Astrocyte (in vitro differentiated cells and primary cell): ENCODE results near the gene NAA10. TPM values are rescaled to one million over a fixed set of nuclear protein-coding genes. Genes with fewer than 3 reads are reported as not detected.

ENCODE experiments used
- DNase-seq: peaks from one replicate; pipeline ENCODE4 v3.0.0-alpha.2; 2010; ENCODE audit warnings: low read depth
- FAIRE-seq: peaks from 2 replicates; lab custom pipeline; 2011; peaks lifted over from hg19 to GRCh38; lab: Jason Lieb, UNC
- H2AFZ ChIP-seq: 2 replicates; pipeline ENCODE4 v1.6.0; 2012; ENCODE audit warnings: low read depth, low read length, inconsistent platforms
- H3K27ac ChIP-seq: 2 replicates; pipeline ENCODE4 v1.5.1; 2011; ENCODE audit warnings: low read depth, low read length, inconsistent platforms
- H3K27me3 ChIP-seq: 2 replicates; pipeline ENCODE4 v1.6.0; 2011; ENCODE audit warnings: low read length, inconsistent platforms; ENCODE audit not compliant: insufficient read depth
- H3K36me3 ChIP-seq: 2 replicates; pipeline ENCODE4 v1.5.1; 2011; ENCODE audit warnings: low read length, inconsistent platforms; ENCODE audit not compliant: insufficient read depth
- H3K4me1 ChIP-seq: 2 replicates; pipeline ENCODE4 v1.5.1; 2011; ENCODE audit warnings: low read length, inconsistent platforms; ENCODE audit not compliant: insufficient read depth
- H3K4me2 ChIP-seq: 2 replicates; pipeline ENCODE4 v1.6.0; 2012; ENCODE audit warnings: low read length, inconsistent platforms
- H3K4me3 ChIP-seq: 2 replicates; pipeline ENCODE4 v1.5.1; 2011; ENCODE audit warnings: low read depth, mild to moderate bottlenecking, low read length, inconsistent platforms; ENCODE audit not compliant: insufficient read depth
- H3K79me2 ChIP-seq: 2 replicates; pipeline ENCODE4 v1.6.0; 2012; ENCODE audit warnings: mild to moderate bottlenecking, low read length, inconsistent platforms; ENCODE audit not compliant: insufficient read depth
- H3K9ac ChIP-seq: 2 replicates; pipeline ENCODE4 v1.6.0; 2012; ENCODE audit warnings: mild to moderate bottlenecking, low read length, inconsistent platforms
- H3K9me3 ChIP-seq: 2 replicates; pipeline ENCODE4 v1.5.1; 2012; ENCODE audit warnings: low read depth, mild to moderate bottlenecking, low read length, inconsistent platforms; ENCODE audit not compliant: insufficient read depth
- H4K20me1 ChIP-seq: 2 replicates; pipeline ENCODE4 v1.6.0; 2012; ENCODE audit warnings: low read length, inconsistent platforms; ENCODE audit not compliant: insufficient read depth
- H3K27ac Mint-ChIP-seq: one replicate; pipeline ENCODE4 v1.8.0; 2021; ENCODE audit warnings: mild to moderate bottlenecking, mixed read lengths; ENCODE audit not compliant: unreplicated experiment
- H3K27me3 Mint-ChIP-seq: one replicate; pipeline ENCODE4 v1.8.0; 2021; ENCODE audit warnings: low read depth, mixed read lengths; ENCODE audit not compliant: unreplicated experiment
- H3K36me3 Mint-ChIP-seq: one replicate; pipeline ENCODE4 v1.8.0; 2021; ENCODE audit warnings: low read depth, mixed read lengths; ENCODE audit not compliant: unreplicated experiment
- H3K4me1 Mint-ChIP-seq: one replicate; pipeline ENCODE4 v1.8.0; 2021; ENCODE audit warnings: low read depth, mixed read lengths; ENCODE audit not compliant: unreplicated experiment
- H3K4me3 Mint-ChIP-seq: one replicate; pipeline ENCODE4 v1.8.0; 2021; ENCODE audit warnings: mild to moderate bottlenecking, moderate library complexity, mixed read lengths; ENCODE audit not compliant: unreplicated experiment
- H3K9me3 Mint-ChIP-seq: one replicate; pipeline ENCODE4 v1.8.0; 2021; ENCODE audit warnings: mild to moderate bottlenecking, mixed read lengths; ENCODE audit not compliant: unreplicated experiment
- EZH2 ChIP-seq: IDR thresholded peaks from 2 replicates; pipeline ENCODE4 v1.6.1; 2012; ENCODE audit warnings: mild to moderate bottlenecking, low read length, inconsistent platforms; ENCODE audit not compliant: insufficient read depth
- total RNA-seq: library from RNA; stranded (reverse); gene quantifications from 2 replicates; pipeline ENCODE4 v1.2.1, GENCODE V29; 2021
- TF ChIP-seq, protein P1 (sequence below): IDR thresholded peaks from 2 replicates; pipeline ENCODE4 v1.5.1; 2011; ENCODE audit warnings: low read depth, mild to moderate bottlenecking, inconsistent platforms, low read length, moderate library complexity; ENCODE audit not compliant: insufficient read depth

The NAA10 gene
- total RNA-seq, 1 donor from 2014 or later, result 144 TPM

DNA sequence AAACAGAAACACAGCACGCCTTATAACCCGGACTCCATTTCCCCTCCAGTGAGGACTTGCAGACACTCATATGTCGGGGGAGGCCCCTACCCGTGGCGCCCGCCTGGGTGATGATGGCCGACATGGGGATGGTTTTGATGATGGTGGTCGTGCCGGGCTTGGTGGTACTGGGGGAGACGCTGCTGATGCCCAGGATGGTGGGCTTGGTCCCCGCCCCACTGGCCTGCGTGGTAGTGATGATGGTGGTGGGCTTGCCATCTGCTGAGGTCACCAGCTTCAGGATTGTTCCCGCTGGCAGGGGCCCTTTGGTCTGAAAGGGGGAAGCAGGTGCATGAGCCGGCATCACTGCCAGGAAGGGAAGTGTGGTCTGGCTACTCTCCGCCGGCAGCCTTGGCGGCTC is 22.4 kb upstream of the NAA10 start:
- Histone ChIP-seq H3K27ac (no peak overlapping the region), H3K9me3 (no peaks in the 10 kb centered on the region), H3K9ac (no peak overlapping the region), H3K36me3 (peaks cover 5% of the 10 kb centered on the region), H3K79me2 (peaks cover 24% of the 10 kb centered on the region), H4K20me1 (peaks cover 14% of the 10 kb centered on the region), H3K27me3 (no peaks in the 10 kb centered on the region), H3K4me2 (no peak overlapping the region), H2AFZ (no peak overlapping the region), H3K4me3 (no peak overlapping the region), H3K4me1 (peaks cover 4% of the 10 kb centered on the region)
- Mint-ChIP-seq H3K36me3 (peaks cover 7% of the 10 kb centered on the region), H3K27ac (no peak overlapping the region), H3K4me3 (no peak overlapping the region), H3K4me1 (no peaks in the 10 kb centered on the region), H3K9me3 (no peaks in the 10 kb centered on the region), H3K27me3 (no peaks in the 10 kb centered on the region)
- TF ChIP-seq, protein P1, sequence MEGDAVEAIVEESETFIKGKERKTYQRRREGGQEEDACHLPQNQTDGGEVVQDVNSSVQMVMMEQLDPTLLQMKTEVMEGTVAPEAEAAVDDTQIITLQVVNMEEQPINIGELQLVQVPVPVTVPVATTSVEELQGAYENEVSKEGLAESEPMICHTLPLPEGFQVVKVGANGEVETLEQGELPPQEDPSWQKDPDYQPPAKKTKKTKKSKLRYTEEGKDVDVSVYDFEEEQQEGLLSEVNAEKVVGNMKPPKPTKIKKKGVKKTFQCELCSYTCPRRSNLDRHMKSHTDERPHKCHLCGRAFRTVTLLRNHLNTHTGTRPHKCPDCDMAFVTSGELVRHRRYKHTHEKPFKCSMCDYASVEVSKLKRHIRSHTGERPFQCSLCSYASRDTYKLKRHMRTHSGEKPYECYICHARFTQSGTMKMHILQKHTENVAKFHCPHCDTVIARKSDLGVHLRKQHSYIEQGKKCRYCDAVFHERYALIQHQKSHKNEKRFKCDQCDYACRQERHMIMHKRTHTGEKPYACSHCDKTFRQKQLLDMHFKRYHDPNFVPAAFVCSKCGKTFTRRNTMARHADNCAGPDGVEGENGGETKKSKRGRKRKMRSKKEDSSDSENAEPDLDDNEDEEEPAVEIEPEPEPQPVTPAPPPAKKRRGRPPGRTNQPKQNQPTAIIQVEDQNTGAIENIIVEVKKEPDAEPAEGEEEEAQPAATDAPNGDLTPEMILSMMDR, result no peak
- TF ChIP-seq EZH2, result no peak
- FAIRE-seq (no peak), DNase-seq (no peak)

DNA sequence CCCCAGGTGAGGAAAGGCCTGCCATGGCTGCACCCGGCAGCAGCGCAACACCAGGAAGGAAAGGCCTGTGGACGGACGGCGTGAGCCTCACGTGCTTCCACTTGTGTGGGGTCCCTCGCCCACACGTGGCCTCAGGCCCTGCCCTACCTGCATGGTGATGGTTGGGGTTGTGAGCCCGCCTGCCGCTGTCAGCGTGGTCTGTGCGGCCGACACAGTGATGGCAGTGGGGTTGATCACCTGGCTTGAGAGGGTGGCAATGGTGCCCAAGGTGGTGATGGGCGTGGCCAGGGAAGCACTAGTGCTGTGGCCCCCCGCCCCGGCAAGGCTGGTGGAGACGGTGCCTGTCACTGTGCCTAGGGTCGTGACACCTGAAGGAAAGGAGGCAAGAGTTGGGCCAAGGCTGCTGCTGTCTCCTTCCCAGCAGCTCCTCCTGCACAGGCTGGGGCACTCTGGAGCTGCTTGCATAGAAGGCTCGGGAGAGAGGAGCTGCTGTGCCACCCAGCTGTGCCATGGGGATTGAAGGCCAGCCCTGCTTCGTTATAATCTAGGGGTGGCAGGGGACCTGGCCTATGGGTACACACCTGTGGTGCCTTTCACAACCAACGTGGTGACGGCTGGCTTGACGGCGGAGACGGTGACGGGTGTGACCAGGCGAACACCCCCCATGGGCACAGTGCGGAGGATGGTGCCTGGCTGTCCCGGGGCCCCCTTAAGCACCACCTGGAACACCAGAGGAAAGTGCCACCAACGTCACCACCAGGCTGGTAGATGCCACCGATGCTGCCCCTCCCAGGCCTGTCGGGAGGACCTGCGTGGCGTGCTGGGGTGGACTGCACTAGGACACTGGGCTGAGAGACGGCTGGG is 21.4 kb upstream of the NAA10 start:
- Histone ChIP-seq H3K79me2 (peaks cover 14% of the 10 kb centered on the region), H3K4me1 (peaks cover 4% of the 10 kb centered on the region), H2AFZ (no peak overlapping the region), H3K4me3 (no peak overlapping the region), H3K4me2 (no peak overlapping the region), H3K36me3 (peaks cover 5% of the 10 kb centered on the region), H3K27ac (no peak overlapping the region), H3K27me3 (no peaks in the 10 kb centered on the region), H3K9me3 (no peaks in the 10 kb centered on the region), H4K20me1 (peaks cover 7% of the 10 kb centered on the region), H3K9ac (no peak overlapping the region)
- Mint-ChIP-seq H3K9me3 (no peaks in the 10 kb centered on the region), H3K36me3 (peaks cover 7% of the 10 kb centered on the region), H3K27ac (no peak overlapping the region), H3K4me3 (no peak overlapping the region), H3K4me1 (no peaks in the 10 kb centered on the region), H3K27me3 (no peaks in the 10 kb centered on the region)
- TF ChIP-seq, protein P1, result no peak
- no peak for TF ChIP-seq EZH2
- DNase-seq, result no peak
- no peak for FAIRE-seq

DNA sequence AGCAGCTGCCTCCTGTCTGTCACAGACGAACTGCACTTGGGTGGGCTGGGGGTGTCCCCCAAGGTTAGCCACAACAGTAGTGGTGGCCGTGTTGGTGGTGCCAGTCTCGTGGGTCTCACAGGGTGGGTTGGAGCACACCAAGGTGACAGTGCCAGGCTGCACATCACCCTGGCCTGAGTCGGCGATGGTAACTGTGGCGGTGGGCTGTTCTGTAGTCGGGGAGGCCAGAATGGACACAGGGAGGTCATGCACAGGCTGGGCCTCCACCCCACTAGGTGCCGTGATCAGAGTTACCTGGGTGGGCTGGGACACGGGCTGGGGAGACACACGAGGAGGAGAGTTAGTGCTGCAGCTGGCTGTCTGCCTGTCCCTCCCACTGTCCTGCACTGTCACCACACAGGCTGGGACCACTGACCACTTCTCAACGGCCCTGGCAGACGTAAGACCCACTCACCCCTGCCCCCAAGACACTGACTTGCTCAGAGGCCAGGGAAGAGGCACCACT is 20.4 kb upstream of the NAA10 start:
- Histone ChIP-seq H3K9ac (no peak overlapping the region), H3K9me3 (no peaks in the 10 kb centered on the region), H3K79me2 (peaks cover 7% of the 10 kb centered on the region), H3K27me3 (no peaks in the 10 kb centered on the region), H2AFZ (no peak overlapping the region), H3K36me3 (peaks cover 6% of the 10 kb centered on the region), H3K4me2 (no peak overlapping the region), H4K20me1 (no peaks in the 10 kb centered on the region), H3K27ac (no peak overlapping the region), H3K4me1 (peaks cover 4% of the 10 kb centered on the region), H3K4me3 (no peak overlapping the region)
- Mint-ChIP-seq H3K27ac (no peak overlapping the region), H3K27me3 (no peaks in the 10 kb centered on the region), H3K4me3 (no peak overlapping the region), H3K36me3 (peaks cover 5% of the 10 kb centered on the region), H3K9me3 (no peaks in the 10 kb centered on the region), H3K4me1 (peaks cover 2% of the 10 kb centered on the region)
- no peak for TF ChIP-seq EZH2
- TF ChIP-seq, protein P1, result no peak
- FAIRE-seq (no peak), DNase-seq (no peak)
